ENCODE results near the gene KCNJ18. TPM values are rescaled to one million over a fixed set of nuclear protein-coding genes. Genes with fewer than 3 reads are reported as not detected.
"Not testable (repeated sequence)": the region's sequence is repeated elsewhere in the genome, so short reads cannot be mapped to it uniquely, and the experiment has no call there.

KCNJ18 gene
- total RNA-seq, 1 donor from 2014 or later: not detected

DNA sequence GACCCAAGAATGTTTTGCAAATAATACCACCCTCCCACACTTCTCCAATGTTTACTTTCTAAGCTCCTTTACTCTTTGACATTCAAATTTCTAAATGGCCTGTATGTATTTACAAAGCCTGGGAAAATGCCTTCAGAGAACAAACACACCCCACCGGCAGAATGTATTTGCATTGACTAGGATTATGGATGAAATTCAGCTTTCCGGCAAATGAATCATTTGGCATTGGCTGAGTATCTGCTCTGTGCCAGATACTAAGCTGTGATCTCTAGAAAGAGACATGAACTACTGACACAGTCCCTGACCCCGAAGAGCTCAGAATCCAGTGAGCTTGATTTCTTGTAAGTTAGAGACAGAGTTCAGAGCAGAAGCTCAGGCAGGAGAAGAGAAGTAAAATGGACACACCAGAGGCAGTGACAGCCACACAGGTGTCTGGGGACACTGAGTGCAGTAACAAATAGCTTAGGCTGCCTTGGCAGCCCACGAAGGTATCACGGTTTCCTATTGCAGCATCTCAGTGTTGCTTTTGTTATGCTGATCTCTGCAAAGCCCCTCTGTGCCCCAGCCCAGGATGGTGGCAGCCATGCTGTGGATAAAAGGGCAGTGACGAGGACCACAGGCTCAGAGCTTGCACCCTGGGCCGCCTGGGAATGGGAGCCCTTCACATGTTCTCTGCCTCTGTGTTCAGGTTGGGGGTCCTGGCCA lies 24.8 kb upstream of the KCNJ18 start:
- H3K9me3 Mint-ChIP-seq: peaks cover 11% of the 10 kb centered on the region
- H3K4me3 Mint-ChIP-seq; H3K36me3 Mint-ChIP-seq (ENCODE audit: low read depth); H3K27ac Mint-ChIP-seq; H3K4me1 Mint-ChIP-seq; intact Hi-C loops (cut with micrococcal nuclease); DNase-seq; H3K27me3 Mint-ChIP-seq: not testable (repeated sequence)

DNA sequence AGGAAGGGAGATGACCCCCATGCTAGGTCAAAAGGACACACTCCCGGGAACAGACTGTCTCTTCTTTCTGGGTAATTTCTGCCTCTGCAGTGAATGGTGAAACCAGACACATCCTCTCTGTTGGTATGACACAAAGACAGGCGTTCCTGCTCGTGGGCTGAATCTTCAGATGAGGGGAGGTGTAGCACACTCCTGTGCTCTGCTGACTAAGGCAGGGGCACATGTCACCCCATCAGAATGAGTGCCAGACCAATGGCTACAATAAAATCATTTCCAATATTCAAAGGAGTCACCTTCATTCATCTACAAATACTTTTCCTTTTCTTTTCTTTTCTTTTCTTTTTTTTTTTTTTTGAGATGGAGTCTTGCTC lies 24.2 kb upstream of the KCNJ18 start:
- H3K9me3 Mint-ChIP-seq: peaks cover 12% of the 10 kb centered on the region
- H3K27ac Mint-ChIP-seq; H3K36me3 Mint-ChIP-seq (ENCODE audit: low read depth); intact Hi-C loops (cut with micrococcal nuclease); DNase-seq; H3K4me3 Mint-ChIP-seq; H3K27me3 Mint-ChIP-seq; H3K4me1 Mint-ChIP-seq: not testable (repeated sequence)

DNA sequence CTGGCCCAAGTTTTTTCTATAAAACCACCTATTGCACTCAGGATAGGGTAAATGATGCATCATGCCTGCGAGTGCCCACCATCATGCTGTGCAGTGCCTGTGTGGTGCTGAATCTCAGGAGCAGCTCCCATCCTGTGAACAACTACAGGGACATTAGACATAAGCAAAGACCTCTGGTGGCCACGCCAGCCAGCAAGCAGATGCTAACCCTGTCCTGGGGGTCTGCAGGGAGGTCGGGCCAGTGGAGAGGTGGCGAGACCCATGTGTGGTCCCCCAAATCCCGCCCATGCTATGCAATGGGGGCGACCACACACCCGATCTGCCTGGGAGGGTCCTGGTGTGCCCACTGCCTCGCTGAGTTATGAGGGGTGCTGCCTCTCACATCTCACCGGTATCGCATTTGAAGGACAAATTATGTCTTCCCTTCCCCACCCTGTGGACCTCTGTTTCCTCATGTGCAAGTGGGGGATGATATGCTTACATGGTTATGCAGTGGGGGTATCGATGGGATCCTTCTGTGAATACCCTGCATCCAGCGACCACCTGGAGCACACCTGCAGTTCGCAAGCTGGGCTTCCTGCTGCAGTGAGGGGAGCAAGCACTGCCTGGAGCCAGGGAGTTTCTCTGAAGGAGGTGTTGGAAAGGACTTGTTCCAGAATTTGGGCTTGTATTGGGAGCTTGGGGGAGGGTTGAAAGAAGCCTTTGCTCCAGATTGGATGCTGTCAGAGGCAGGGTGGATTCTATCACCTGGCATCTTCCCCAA lies 23.4 kb upstream of the KCNJ18 start:
- H3K27ac Mint-ChIP-seq; H3K4me3 Mint-ChIP-seq; H3K27me3 Mint-ChIP-seq; intact Hi-C loops (cut with micrococcal nuclease); DNase-seq; H3K4me1 Mint-ChIP-seq; H3K36me3 Mint-ChIP-seq (ENCODE audit: low read depth): not testable (repeated sequence)
- peaks cover 12% of the 10 kb centered on the region for H3K9me3 Mint-ChIP-seq

DNA sequence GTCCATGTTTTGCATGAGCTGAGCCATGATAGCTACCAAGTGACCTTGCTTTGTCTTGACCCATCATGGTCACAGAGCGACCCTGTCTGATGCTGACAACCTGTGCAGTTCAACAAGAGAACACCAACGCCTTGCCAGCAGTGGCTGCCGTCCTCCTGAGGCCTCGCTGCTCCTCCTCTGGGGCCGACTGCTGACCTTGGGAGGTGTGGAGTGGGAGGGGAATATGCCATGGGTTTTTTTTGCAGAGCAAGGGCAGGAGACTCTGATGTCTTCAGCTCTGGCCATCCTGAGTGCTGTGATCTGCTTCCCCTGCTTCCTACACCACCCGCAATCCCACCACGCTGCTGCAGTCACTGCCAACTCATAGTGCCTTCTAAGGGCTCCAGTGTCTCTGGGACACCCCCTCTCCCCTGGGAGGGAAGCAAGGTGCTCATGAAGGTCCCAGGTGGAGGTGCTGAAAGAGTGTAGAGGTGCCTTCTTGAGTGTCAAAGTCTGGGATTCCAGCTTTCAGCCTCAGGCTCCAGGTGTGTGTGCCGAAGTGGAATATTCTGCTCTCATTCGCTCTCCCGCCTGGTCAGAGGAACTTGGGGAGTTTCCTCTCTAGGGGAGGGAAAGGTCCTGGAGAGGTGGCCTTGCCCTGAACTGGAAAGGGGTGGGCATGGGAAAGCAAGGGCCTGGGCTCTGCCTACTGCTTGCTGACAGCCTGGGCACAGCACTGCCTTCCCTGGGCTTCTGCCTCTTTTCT lies 22.5 kb upstream of the KCNJ18 start:
- H3K4me1 Mint-ChIP-seq; H3K27ac Mint-ChIP-seq; H3K4me3 Mint-ChIP-seq; H3K27me3 Mint-ChIP-seq; DNase-seq; H3K9me3 Mint-ChIP-seq; intact Hi-C loops (cut with micrococcal nuclease); H3K36me3 Mint-ChIP-seq (ENCODE audit: low read depth): not testable (repeated sequence)

- intact Hi-C loops (cut with micrococcal nuclease); H3K36me3 Mint-ChIP-seq (ENCODE audit: low read depth): not testable (repeated sequence)
Observed at GRCh38 chr17:21670361-21671155, 21.8 kb upstream of the KCNJ18 start.

GRCh38 chr17:21671437-21671836 lies 20.9 kb upstream of the KCNJ18 start:
- H3K27ac Mint-ChIP-seq; H3K4me1 Mint-ChIP-seq; H3K9me3 Mint-ChIP-seq; DNase-seq; intact Hi-C loops (cut with micrococcal nuclease); H3K4me3 Mint-ChIP-seq; H3K36me3 Mint-ChIP-seq (ENCODE audit: low read depth); H3K27me3 Mint-ChIP-seq: not testable (repeated sequence)

More at GRCh38 chr17:21670361-21671155, 21.8 kb upstream of the KCNJ18 start:
- not testable (repeated sequence) for H3K27ac Mint-ChIP-seq, H3K4me1 Mint-ChIP-seq, DNase-seq, H3K9me3 Mint-ChIP-seq, H3K27me3 Mint-ChIP-seq, H3K4me3 Mint-ChIP-seq

- H3K9me3 Mint-ChIP-seq; intact Hi-C loops (cut with micrococcal nuclease): not testable (repeated sequence)
Observed at GRCh38 chr17:21671871-21672270, 20.5 kb upstream of the KCNJ18 start.

DNA sequence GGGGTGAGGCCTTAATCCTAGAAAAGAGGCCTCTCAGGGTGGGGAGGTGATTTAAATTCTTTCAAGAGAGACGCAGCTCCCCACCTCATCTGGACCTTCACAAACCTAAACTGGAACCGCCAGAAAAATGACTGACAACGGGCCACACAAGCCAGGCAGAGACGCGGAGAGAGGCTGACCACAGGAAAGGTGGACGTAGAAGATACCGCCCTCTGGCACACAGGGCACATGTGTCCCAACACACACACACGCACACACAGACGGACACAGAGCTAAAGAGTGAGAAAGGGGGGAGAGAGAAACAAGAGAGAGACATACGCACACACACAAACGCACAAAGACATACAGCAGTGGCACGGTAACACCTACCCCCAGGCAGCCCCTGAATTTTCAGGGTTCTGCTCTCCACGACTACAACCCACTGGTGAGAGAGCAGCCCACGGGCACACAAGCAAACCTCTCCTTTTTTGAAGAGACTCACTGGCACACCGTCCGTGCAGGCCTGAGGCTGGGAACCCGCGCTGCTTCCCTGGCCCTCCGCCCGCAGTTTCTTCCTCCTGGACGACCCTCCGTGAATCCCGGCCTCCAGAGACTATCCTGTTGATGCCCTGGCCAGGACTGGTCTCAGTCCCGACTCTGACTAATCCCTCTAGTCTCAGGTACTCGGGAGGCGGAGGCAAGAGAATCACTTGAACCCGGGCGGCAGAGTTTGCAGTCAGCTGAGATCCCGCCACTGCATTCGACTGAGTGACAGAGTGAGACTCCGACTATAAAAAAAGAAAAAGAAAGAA lies 18.7 kb upstream of the KCNJ18 start:
- H3K27ac Mint-ChIP-seq; H3K9me3 Mint-ChIP-seq; H3K27me3 Mint-ChIP-seq; DNase-seq; H3K4me1 Mint-ChIP-seq; H3K4me3 Mint-ChIP-seq; H3K36me3 Mint-ChIP-seq (ENCODE audit: low read depth); intact Hi-C loops (cut with micrococcal nuclease): not testable (repeated sequence)

More at GRCh38 chr17:21671871-21672270, 20.5 kb upstream of the KCNJ18 start:
- not testable (repeated sequence) for H3K4me3 Mint-ChIP-seq; H3K27me3 Mint-ChIP-seq; H3K27ac Mint-ChIP-seq; H3K36me3 Mint-ChIP-seq (ENCODE audit: low read depth); DNase-seq; H3K4me1 Mint-ChIP-seq

GRCh38 chr17:21674242-21674731 lies 18.0 kb upstream of the KCNJ18 start:
- Mint-ChIP-seq H3K27me3 (no peaks in the 10 kb centered on the region), H3K9me3 (peaks cover 5% of the 10 kb centered on the region), H3K27ac (no peak overlapping the region), H3K36me3 (ENCODE audit: low read depth) (no peaks in the 10 kb centered on the region), H3K4me3 (no peak overlapping the region), H3K4me1 (no peaks in the 10 kb centered on the region)
- intact Hi-C loops (cut with micrococcal nuclease): no loop called here
- DNase-seq: no peak

DNA sequence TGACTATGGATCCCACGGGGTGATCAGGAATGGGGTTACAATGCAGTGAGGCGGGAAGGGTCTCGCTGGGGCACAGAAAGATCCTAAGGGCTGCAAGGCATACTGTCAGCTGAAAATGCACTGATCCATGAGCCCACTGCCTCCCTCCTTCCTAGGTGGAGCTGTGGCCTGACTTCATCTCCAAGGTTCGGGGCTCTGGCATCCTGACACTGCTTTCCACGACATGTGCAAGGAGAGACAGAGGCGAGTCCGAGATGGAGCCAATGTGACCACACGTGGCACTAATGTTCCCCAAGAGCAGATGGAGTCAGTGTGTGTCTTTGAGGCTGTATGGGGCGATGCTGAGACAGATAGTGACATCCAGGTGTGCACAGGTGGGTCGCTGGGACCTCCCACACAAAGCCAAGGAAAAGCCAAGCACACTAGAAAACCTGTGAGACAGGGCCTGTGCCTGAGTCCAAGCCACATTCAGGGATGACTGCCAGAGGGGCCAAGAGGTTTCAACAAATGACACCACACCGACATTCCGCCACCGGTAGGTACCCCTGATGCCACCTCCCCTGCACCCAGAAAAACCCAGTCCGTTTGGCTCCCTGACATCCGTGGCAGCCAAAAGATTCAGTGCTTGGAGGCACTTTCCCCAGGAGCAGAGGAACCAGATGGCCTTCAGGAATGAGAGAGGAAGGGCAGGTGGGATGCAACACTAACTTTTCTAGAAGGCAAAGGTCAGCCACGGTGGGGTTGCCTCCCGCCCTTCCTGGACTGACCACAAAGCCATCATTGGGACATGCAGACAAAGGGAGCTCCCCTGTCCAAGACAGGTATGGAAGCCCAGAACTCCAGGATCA lies 17.2 kb upstream of the KCNJ18 start:
- H3K27ac Mint-ChIP-seq; H3K4me1 Mint-ChIP-seq; H3K36me3 Mint-ChIP-seq (ENCODE audit: low read depth); H3K27me3 Mint-ChIP-seq; H3K9me3 Mint-ChIP-seq; DNase-seq; H3K4me3 Mint-ChIP-seq; intact Hi-C loops (cut with micrococcal nuclease): not testable (repeated sequence)

- H3K4me1 Mint-ChIP-seq; DNase-seq; H3K36me3 Mint-ChIP-seq (ENCODE audit: low read depth); H3K27ac Mint-ChIP-seq; intact Hi-C loops (cut with micrococcal nuclease); H3K4me3 Mint-ChIP-seq; H3K27me3 Mint-ChIP-seq; H3K9me3 Mint-ChIP-seq: not testable (repeated sequence)
Observed at GRCh38 chr17:21675739-21676130, 16.6 kb upstream of the KCNJ18 start.

DNA sequence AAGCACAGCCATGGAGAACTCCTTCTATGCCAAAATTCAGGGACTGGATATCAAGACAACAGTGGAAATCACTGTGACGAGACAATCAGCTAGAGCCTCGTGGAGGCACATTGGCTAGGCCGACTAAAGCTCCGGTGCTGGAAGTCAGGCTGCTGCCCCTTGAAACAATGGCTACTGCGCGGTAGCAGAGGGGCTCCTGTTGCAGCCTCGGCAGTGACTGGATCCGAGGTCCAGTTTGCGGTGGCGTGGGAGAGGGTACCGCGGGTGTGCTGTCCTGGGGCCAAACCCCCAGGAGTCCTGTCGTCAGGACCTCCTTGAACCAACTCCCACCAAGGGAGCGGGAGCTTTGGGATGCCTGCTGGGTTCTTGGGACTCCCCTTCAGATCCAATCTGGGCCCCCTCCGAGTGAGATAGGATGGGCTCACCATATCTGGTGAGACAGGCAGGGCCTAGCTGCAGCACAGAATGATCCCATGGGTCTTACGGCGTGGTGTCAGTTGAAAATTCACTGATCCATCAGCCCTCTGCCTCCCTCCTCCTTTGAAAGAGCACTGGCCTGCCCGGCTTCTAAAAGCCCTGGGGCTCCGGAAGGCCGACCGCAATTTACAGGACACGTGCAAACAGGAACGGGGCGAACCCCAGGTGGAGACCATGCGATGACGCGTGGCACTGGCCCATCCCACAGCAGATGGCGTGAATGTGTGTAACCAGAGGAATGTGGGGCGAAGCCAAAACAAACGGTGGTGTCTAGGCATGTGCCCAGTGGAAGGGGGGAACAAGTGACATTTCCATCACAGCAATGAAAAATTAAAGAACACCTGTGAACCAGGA lies 15.8 kb upstream of the KCNJ18 start:
- Mint-ChIP-seq H3K36me3 (ENCODE audit: low read depth) (no peaks in the 10 kb centered on the region), H3K4me3 (no peak overlapping the region), H3K4me1 (no peaks in the 10 kb centered on the region), H3K9me3 (peaks cover 5% of the 10 kb centered on the region), H3K27me3 (no peaks in the 10 kb centered on the region), H3K27ac (no peak overlapping the region)
- intact Hi-C loops (cut with micrococcal nuclease): no loop called here
- DNase-seq: no peak

Data from activated CD4-positive, alpha-beta T cell treated with anti-CD3 and anti-CD28 coated beads, Interleukin-2, amount 10 ng/mL, durations not matched to agents 24 days and 14 days (primary cell).